Measurements from ENCODE around the gene CLEC2L.

DNA sequence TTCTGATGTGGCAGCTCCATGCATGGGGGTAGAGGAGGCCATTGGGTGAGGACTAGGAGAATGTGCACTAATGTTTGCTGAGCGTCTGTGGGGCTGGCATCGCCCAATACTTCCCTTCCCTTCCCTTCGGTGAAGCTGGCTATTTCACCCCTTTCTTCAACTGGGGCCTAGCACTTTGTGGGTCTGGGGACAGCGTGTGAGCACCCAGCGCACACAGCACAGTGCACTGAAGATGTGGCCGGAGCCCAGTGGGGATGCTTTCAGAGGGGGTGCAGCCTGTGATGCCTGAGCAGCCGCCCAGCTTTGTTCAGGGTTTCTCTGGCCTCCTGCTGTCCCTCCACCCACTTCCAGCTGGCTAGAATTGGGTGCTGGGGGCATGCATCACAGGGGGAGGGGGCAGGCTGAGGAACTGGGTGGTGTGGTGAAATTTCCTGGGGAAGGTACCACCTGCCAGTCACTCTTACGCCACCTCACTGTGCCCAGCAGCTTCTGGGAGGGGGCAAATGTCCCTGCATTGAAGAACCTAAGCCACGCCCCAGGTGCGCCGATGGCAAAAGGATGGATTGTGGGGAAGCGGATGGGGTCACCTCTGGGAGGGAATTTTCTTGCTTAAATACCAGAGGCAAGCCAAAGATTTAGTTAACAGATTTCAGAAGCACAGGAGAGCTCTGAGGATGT lies 45.5 kb downstream of the CLEC2L start:
- no peak for TF ChIP-seq POLR2A (IDR thresholded peaks at IDR 0.05)
- TF ChIP-seq, protein P1, sequence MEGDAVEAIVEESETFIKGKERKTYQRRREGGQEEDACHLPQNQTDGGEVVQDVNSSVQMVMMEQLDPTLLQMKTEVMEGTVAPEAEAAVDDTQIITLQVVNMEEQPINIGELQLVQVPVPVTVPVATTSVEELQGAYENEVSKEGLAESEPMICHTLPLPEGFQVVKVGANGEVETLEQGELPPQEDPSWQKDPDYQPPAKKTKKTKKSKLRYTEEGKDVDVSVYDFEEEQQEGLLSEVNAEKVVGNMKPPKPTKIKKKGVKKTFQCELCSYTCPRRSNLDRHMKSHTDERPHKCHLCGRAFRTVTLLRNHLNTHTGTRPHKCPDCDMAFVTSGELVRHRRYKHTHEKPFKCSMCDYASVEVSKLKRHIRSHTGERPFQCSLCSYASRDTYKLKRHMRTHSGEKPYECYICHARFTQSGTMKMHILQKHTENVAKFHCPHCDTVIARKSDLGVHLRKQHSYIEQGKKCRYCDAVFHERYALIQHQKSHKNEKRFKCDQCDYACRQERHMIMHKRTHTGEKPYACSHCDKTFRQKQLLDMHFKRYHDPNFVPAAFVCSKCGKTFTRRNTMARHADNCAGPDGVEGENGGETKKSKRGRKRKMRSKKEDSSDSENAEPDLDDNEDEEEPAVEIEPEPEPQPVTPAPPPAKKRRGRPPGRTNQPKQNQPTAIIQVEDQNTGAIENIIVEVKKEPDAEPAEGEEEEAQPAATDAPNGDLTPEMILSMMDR (IDR thresholded peaks at IDR 0.05), result no peak
